ENCODE measurements around the gene GMEB2.
"Not testable (repeated sequence)": the region's sequence is repeated elsewhere in the genome, so short reads cannot be mapped to it uniquely, and the experiment has no call there.

Gene GMEB2

GRCh38 chr20:63639093-63639975 lies 12.4 kb upstream of the GMEB2 start:
- peak; percentile 89 for DNase-seq (ENCODE audit: low spot score)

GRCh38 chr20:63636752-63637628 lies 10.1 kb upstream of the GMEB2 start:
- DNase-seq (ENCODE audit: low spot score): no peak

DNA sequence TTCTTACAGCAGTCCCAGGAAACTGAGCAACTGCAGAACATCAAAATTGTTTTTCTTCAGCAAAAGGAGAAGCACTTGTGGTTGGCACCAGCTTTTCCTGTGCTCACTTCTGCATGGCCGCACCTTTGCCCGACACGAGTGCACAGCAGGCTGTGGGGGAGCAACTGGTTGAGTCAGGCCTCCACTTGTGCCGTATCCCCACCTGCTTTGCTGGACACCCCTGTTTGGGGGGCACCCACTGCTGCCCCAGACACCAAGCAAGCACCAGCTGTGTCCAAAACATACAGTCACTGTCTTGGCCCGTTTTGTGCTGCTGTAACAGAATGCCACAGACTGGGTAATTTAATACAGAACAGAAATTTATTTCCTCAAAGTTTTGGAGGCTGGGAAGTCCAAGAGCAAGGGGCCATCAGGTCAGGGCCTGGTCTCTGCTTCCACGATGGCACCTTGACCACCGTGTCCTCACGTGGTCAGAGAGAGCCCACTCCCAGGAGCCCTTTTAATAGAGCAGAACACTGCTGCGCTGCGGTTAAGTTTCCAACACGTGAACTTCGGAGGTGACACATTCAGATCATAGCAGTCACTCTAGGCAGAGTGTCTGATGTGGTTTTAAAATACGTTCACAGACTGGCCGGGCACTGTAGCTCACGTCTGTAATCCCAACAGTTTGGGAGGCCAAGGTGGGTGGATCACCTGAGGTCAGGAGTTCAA lies 8.7 kb upstream of the GMEB2 start:
- peak; percentile 84 for DNase-seq (ENCODE audit: low spot score)

- no peak for DNase-seq (ENCODE audit: low spot score)
These were observed 6.8 kb upstream of the GMEB2 start for GRCh38 chr20:63633732-63634131.

- DNase-seq (ENCODE audit: low spot score): not testable (repeated sequence)
These were observed 4.5 kb upstream of the GMEB2 start for GRCh38 chr20:63631426-63631825.

- DNase-seq (ENCODE audit: low spot score): not testable (repeated sequence)
These were observed 4.1 kb upstream of the GMEB2 start for GRCh38 chr20:63630956-63631355.

DNA sequence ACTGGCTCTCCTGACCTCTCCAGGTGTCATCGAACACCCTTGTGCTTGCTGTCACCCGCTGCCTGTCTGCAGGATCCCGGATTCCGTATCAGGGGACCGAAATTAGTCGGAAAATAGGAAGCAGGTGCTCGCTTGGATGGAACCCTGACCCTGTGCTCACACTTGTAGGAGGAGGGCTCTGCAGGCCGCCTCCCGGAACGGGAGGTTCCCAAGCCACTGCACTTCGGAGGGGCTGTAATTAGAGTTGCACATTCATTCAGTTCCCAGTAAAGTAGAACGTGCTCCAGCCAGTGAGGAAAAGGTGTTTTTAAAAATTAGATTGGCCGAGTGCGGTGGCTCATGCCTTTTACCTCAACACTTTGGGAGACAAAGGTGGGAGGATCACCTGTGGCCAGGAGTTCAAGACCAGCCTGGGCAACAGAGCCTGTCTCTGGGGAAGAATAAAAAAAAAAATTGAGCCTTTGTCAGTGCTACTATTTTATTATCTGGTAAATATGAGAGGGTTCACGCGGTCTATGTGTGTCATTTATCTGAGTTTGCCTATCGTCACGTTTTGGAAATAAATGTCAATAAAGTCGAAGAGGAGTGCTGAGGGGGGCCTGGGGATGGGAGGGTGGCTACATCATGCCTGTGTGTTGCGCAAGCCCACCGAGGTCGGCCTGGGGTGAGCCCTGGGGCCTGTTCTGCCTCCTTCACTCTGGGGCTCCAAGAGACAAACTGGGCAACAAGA lies 1.5 kb upstream of the GMEB2 start:
- peak; percentile 65 for DNase-seq (ENCODE audit: low spot score)

- no peak for DNase-seq (ENCODE audit: low spot score)
These were observed 897 bp upstream of the GMEB2 start for GRCh38 chr20:63627751-63628245.

DNA sequence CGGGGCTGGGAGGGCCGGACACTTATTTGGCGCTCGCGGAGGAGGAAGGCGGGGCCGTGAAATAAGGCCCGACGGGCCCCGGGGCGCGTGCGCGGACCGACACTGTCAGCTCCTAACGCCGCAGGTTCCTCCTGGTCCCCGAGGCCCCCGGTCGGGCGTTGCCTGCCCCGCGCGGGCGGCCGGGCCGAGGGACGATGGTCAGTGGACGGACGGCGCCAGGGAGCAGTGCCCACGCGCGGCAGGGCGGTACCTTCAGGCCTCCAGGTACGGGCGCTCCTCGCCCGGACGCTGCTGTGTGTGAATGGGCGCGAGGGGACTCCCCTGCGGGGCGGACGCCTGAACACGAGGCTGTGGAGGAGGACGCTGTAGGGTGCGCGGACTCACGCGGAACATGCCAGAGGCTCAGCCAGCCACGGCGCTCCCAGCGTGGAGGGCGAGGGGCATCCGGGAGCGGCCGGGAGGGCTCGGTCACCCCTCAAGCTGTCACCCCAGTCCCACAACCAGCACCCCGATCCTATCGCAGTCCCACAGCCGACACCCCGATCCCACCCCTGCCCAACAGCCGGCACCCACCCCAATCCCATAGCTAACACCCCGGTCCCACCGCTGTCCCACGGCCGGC lies 339 bp upstream of the GMEB2 start:
- DNase-seq (ENCODE audit: low spot score): peak; percentile 93

- no peak for DNase-seq (ENCODE audit: low spot score)
These were observed 1.0 kb downstream of the GMEB2 start for GRCh38 chr20:63625771-63626423.

- DNase-seq (ENCODE audit: low spot score): no peak
These were observed 2.4 kb downstream of the GMEB2 start for GRCh38 chr20:63624486-63624885.

DNA sequence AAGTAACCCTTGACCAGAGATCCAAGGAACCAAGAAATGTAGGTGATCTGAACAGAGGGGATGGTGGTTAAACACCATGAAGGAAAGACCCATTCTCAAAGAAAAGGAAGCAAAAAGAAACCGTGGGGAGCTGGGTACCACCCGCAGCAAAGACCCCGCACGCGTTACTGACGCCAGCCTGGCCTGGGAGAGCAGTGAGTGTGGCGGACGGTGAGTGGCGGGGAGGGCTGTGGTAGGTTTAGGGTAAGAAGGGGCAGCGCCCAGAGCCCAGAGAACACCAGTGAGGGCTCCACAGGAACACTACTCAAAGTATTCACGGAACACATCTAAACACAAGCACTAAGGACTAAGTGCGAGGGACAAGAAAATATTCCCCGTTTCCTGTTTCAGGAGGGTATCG lies 4.2 kb downstream of the GMEB2 start:
- DNase-seq (ENCODE audit: low spot score): no peak

GRCh38 chr20:63622096-63622495 lies 4.8 kb downstream of the GMEB2 start:
- no peak for DNase-seq (ENCODE audit: low spot score)

GRCh38 chr20:63620991-63621390 lies 5.9 kb downstream of the GMEB2 start:
- DNase-seq (ENCODE audit: low spot score): no peak

DNA sequence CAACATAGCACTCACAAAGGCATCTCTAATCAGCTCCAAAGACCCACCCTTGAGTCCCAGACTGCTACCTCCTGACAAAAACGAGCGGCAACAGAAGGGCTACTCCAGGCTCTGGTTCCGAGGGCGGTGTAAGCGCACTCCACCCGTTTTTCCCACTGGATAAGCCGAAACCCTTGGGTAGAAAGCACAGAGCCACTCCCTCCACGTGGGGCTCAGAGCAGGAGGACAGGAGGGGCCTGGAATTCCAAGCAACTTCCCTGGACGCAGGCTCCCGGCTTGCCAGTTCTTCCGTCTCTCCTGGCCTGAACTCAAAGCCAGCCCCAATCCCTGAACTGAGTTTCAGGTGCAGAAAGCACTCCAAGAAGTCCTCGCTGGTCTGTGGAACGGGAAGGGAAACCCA lies 7.4 kb downstream of the GMEB2 start:
- no peak for DNase-seq (ENCODE audit: low spot score)

DNA sequence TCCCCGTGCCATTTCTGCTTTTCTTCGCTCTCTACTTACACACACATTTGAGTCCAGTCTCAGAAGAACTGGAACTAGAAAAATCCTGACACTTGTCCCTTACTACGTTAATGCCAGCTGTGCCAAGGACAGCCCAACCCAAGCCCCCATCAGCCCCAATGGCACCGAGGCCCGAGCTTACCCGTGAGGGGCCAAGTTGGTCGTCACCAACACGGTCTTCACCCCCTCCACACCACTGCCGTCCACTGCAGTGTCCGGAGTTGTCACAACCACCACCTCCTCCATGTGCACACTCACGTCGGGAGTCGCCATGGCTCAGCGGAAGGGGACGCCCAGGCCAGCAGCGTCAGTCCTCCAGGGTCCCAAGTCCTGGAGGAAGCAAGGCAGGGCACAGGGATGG lies 7.8 kb downstream of the GMEB2 start:
- no peak for DNase-seq (ENCODE audit: low spot score)

- no peak for DNase-seq (ENCODE audit: low spot score)
These were observed 8.5 kb downstream of the GMEB2 start for GRCh38 chr20:63618291-63618980.

DNA sequence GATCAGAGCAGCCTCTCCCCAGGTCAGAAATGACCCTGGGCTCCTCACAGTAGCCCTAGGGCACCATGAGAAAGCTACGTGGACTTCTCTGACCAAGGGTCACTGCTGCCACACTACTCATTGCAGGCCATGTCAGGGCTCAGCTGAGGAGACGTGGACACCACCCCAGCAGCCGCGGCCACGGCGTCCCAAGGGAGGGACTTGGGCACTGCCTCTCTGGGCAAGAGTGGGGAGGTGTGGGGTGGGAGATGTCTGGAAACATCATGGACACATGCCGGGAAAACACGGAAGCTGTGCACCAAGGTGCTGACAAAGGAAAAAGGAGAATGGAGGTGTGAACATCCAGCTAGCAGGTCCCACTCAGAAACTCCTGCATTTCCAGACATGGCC lies 9.0 kb downstream of the GMEB2 start:
- no peak for DNase-seq (ENCODE audit: low spot score)

GRCh38 chr20:63617092-63617875 lies 9.6 kb downstream of the GMEB2 start:
- DNase-seq (ENCODE audit: low spot score): no peak

Measured in CD4-positive, alpha-beta T cell treated with Interleukin-6 at 100 ng/mL for 8 hours (primary cell).